ENCODE results near the gene STPG3. TPM values are rescaled to one million over a fixed set of nuclear protein-coding genes. Genes with fewer than 3 reads are reported as not detected.

Gene STPG3
- total and polyA plus RNA-seq, 2 experiments from 2014 or later: not detected

DNA sequence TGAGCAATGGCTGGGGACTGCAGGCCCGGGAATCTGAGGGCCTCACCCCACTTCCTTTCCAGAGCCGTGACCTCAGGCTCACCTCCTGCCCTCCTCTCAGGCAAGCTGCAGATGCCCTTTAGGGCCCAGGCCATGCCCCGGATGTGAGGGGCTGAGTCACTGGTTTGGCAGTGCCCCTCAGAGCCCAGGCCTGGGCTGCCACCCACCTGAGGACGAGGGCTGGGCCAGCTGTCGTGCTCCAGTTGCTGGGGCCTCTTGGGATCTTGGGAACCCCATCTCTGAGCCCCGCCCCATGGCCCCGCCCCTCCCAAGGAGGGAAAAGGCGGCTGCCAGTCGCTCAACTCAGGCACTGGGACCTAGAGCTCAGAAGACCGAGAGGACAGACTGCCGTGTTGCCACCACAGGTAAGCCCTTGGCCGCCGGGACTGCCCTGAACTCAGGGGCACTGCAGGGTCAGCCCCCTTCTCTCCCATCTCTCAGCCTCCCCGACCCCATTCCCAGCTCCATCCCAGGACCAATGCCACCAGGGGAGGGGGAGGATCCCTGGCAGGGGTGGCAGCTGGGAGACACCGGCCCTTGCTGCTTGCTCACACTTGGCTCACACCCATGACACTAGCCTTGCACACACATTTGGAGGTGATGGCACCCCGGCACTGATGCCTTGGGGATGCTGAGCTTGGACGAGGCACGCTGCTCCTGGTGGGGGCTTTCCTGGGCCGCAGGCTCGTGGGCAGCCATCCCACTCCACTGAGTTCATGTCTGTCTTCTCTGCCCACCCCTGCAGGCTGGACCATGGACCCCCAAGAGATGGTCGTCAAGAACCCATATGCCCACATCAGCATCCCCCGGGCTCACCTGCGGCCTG, 26.0 kb upstream of the STPG3 start, which contains the start of gene CYSRT1 (continued):
- TF ChIP-seq, protein P1, sequence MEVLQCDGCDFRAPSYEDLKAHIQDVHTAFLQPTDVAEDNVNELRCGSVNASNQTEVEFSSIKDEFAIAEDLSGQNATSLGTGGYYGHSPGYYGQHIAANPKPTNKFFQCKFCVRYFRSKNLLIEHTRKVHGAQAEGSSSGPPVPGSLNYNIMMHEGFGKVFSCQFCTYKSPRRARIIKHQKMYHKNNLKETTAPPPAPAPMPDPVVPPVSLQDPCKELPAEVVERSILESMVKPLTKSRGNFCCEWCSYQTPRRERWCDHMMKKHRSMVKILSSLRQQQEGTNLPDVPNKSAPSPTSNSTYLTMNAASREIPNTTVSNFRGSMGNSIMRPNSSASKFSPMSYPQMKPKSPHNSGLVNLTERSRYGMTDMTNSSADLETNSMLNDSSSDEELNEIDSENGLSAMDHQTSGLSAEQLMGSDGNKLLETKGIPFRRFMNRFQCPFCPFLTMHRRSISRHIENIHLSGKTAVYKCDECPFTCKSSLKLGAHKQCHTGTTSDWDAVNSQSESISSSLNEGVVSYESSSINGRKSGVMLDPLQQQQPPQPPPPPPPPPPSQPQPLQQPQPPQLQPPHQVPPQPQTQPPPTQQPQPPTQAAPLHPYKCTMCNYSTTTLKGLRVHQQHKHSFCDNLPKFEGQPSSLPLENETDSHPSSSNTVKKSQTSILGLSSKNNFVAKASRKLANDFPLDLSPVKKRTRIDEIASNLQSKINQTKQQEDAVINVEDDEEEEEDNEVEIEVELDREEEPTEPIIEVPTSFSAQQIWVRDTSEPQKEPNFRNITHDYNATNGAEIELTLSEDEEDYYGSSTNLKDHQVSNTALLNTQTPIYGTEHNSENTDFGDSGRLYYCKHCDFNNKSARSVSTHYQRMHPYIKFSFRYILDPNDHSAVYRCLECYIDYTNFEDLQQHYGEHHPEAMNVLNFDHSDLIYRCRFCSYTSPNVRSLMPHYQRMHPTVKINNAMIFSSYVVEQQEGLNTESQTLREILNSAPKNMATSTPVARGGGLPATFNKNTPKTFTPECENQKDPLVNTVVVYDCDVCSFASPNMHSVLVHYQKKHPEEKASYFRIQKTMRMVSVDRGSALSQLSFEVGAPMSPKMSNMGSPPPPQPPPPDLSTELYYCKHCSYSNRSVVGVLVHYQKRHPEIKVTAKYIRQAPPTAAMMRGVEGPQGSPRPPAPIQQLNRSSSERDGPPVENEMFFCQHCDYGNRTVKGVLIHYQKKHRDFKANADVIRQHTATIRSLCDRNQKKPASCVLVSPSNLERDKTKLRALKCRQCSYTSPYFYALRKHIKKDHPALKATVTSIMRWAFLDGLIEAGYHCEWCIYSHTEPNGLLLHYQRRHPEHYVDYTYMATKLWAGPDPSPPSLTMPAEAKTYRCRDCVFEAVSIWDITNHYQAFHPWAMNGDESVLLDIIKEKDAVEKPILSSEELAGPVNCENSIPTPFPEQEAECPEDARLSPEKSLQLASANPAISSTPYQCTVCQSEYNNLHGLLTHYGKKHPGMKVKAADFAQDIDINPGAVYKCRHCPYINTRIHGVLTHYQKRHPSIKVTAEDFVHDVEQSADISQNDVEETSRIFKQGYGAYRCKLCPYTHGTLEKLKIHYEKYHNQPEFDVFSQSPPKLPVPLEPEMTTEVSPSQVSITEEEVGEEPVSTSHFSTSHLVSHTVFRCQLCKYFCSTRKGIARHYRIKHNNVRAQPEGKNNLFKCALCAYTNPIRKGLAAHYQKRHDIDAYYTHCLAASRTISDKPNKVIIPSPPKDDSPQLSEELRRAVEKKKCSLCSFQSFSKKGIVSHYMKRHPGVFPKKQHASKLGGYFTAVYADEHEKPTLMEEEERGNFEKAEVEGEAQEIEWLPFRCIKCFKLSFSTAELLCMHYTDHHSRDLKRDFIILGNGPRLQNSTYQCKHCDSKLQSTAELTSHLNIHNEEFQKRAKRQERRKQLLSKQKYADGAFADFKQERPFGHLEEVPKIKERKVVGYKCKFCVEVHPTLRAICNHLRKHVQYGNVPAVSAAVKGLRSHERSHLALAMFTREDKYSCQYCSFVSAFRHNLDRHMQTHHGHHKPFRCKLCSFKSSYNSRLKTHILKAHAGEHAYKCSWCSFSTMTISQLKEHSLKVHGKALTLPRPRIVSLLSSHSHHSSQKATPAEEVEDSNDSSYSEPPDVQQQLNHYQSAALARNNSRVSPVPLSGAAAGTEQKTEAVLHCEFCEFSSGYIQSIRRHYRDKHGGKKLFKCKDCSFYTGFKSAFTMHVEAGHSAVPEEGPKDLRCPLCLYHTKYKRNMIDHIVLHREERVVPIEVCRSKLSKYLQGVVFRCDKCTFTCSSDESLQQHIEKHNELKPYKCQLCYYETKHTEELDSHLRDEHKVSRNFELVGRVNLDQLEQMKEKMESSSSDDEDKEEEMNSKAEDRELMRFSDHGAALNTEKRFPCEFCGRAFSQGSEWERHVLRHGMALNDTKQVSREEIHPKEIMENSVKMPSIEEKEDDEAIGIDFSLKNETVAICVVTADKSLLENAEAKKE (CRISPR knock-in tag; IDR thresholded peaks at IDR 0.05): no peak
- no peak for TF ChIP-seq ZNF331 (CRISPR knock-in tag; IDR thresholded peaks at IDR 0.05; ENCODE audit: low read depth)
- TF ChIP-seq NANOG (IDR thresholded peaks at IDR 0.05; ENCODE audit: borderline replicate concordance): no peak
- no peak for TF ChIP-seq JUNB (IDR thresholded peaks at IDR 0.05; ENCODE audit: unreplicated experiment)
- TF ChIP-seq, protein P2, sequence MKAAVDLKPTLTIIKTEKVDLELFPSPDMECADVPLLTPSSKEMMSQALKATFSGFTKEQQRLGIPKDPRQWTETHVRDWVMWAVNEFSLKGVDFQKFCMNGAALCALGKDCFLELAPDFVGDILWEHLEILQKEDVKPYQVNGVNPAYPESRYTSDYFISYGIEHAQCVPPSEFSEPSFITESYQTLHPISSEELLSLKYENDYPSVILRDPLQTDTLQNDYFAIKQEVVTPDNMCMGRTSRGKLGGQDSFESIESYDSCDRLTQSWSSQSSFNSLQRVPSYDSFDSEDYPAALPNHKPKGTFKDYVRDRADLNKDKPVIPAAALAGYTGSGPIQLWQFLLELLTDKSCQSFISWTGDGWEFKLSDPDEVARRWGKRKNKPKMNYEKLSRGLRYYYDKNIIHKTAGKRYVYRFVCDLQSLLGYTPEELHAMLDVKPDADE (IDR thresholded peaks at IDR 0.05): no peak

DNA sequence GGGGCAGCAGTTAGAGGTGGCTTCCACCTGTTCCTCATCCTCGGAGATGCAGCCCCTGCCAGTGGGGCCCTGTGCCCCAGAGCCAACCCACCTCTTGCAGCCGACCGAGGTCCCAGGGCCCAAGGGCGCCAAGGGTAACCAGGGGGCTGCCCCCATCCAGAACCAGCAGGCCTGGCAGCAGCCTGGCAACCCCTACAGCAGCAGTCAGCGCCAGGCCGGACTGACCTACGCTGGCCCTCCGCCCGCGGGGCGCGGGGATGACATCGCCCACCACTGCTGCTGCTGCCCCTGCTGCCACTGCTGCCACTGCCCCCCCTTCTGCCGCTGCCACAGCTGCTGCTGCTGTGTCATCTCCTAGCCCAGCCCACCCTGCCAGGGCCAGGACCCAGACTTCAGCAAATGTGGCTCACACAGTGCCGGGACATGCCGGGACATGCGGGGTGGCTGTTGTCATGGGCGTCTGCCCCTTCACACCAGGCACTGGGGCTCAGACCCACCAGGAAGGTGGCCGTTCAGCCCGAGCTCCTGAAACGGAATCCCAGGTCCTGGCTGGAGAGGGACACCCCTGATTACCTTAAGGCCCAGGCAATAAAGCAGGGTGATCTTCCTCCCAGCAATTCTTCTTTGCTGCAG, 25.3 kb upstream of the STPG3 start:
- H3K27me3 Mint-ChIP-seq (ENCODE audit: insufficient read depth, low read depth, poor library complexity): peaks cover 3% of the 10 kb centered on the region
- Histone ChIP-seq H4K20me1 (replicated peaks; ENCODE audit: insufficient read depth) (no peaks in the 10 kb centered on the region), H3K4me3 (no peak overlapping the region), H3K27me3 (ENCODE audit: insufficient read depth) (peaks cover 9% of the 10 kb centered on the region; the same call in 1 of the 2 replicates), H3F3A (replicated peaks; ENCODE audit: low read depth) (0 out of 2 replicates have a peak, but pooled peaks cover 6% of the 10 kb centered on the region), H3K27ac (ENCODE audit: low read depth) (no peak overlapping the region), H3K4me1 (ENCODE audit: insufficient read depth) (no peaks in the 10 kb centered on the region; the same call in 1 of the 2 replicates), H3K79me2 (replicated peaks; ENCODE audit: insufficient read depth) (no peaks in the 10 kb centered on the region), H3K36me3 (ENCODE audit: insufficient read depth) (no peaks in the 10 kb centered on the region), H2AFZ (no peak overlapping the region), H3K4me2 (no peak overlapping the region), H3K9me2 (ENCODE audit: insufficient read depth) (no peaks in the 10 kb centered on the region)
- H3K36me3 Mint-ChIP-seq (ENCODE audit: low read depth): no peaks in the 10 kb centered on the region
- no peak for ATAC-seq
- no peak overlapping the region for H3K4me3 Mint-ChIP-seq
- H3K9me3 Mint-ChIP-seq: no peaks in the 10 kb centered on the region
- H3K4me1 Mint-ChIP-seq: peaks cover 2% of the 10 kb centered on the region; the same call in 2 of the 3 replicates
- H3K27ac Mint-ChIP-seq: no peak overlapping the region
- no peak for DNase-seq (ENCODE audit: low spot score)
- TF ChIP-seq JUNB (IDR thresholded peaks at IDR 0.05; ENCODE audit: unreplicated experiment) (no peak), CREB1 (CRISPR knock-in tag; IDR thresholded peaks at IDR 0.05; ENCODE audit: low read depth) (no peak), EZH2phosphoT487 (IDR thresholded peaks at IDR 0.05; ENCODE audit: unreplicated experiment) (no peak), STAT1 (IDR thresholded peaks at IDR 0.05; ENCODE audit: unreplicated experiment) (no peak), ZNF331 (CRISPR knock-in tag; IDR thresholded peaks at IDR 0.05; ENCODE audit: low read depth) (no peak)
- TF ChIP-seq, protein P3, sequence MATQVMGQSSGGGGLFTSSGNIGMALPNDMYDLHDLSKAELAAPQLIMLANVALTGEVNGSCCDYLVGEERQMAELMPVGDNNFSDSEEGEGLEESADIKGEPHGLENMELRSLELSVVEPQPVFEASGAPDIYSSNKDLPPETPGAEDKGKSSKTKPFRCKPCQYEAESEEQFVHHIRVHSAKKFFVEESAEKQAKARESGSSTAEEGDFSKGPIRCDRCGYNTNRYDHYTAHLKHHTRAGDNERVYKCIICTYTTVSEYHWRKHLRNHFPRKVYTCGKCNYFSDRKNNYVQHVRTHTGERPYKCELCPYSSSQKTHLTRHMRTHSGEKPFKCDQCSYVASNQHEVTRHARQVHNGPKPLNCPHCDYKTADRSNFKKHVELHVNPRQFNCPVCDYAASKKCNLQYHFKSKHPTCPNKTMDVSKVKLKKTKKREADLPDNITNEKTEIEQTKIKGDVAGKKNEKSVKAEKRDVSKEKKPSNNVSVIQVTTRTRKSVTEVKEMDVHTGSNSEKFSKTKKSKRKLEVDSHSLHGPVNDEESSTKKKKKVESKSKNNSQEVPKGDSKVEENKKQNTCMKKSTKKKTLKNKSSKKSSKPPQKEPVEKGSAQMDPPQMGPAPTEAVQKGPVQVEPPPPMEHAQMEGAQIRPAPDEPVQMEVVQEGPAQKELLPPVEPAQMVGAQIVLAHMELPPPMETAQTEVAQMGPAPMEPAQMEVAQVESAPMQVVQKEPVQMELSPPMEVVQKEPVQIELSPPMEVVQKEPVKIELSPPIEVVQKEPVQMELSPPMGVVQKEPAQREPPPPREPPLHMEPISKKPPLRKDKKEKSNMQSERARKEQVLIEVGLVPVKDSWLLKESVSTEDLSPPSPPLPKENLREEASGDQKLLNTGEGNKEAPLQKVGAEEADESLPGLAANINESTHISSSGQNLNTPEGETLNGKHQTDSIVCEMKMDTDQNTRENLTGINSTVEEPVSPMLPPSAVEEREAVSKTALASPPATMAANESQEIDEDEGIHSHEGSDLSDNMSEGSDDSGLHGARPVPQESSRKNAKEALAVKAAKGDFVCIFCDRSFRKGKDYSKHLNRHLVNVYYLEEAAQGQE (IDR thresholded peaks at IDR 0.05; ENCODE audit: unreplicated experiment): no peak
- TF ChIP-seq, protein P4, sequence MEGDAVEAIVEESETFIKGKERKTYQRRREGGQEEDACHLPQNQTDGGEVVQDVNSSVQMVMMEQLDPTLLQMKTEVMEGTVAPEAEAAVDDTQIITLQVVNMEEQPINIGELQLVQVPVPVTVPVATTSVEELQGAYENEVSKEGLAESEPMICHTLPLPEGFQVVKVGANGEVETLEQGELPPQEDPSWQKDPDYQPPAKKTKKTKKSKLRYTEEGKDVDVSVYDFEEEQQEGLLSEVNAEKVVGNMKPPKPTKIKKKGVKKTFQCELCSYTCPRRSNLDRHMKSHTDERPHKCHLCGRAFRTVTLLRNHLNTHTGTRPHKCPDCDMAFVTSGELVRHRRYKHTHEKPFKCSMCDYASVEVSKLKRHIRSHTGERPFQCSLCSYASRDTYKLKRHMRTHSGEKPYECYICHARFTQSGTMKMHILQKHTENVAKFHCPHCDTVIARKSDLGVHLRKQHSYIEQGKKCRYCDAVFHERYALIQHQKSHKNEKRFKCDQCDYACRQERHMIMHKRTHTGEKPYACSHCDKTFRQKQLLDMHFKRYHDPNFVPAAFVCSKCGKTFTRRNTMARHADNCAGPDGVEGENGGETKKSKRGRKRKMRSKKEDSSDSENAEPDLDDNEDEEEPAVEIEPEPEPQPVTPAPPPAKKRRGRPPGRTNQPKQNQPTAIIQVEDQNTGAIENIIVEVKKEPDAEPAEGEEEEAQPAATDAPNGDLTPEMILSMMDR (conservative IDR thresholded peaks at IDR 0.05; ENCODE audit: low read depth in 2 of 2): no peak

Measured in GM23338 (cell line).